PC-9 (cell line): Measurements from ENCODE around the gene CNIH3.
"Not testable (repeated sequence)": the region's sequence is repeated elsewhere in the genome, so short reads cannot be mapped to it uniquely, and the experiment has no call there.

Source experiments
- EZH2 ChIP-seq: fragments of 200-600 bp; sonication (generic); IDR thresholded peaks from 2 replicates; pipeline ENCODE4 v1.8.0; 2017; ENCODE audit warnings: antibody characterized with exemption, low read depth
- TF ChIP-seq, protein P1 (sequence below): fragments of 200-600 bp; sonication (generic); conservative IDR thresholded peaks from 2 replicates; pipeline ENCODE4 v1.6.1; 2017; ENCODE audit warnings: mixed run types, antibody characterized with exemption, mild to moderate bottlenecking, moderate library complexity

GRCh38 chr1:224566492-224566891, 49.6 kb upstream of the CNIH3 start:
- TF ChIP-seq, protein P1, sequence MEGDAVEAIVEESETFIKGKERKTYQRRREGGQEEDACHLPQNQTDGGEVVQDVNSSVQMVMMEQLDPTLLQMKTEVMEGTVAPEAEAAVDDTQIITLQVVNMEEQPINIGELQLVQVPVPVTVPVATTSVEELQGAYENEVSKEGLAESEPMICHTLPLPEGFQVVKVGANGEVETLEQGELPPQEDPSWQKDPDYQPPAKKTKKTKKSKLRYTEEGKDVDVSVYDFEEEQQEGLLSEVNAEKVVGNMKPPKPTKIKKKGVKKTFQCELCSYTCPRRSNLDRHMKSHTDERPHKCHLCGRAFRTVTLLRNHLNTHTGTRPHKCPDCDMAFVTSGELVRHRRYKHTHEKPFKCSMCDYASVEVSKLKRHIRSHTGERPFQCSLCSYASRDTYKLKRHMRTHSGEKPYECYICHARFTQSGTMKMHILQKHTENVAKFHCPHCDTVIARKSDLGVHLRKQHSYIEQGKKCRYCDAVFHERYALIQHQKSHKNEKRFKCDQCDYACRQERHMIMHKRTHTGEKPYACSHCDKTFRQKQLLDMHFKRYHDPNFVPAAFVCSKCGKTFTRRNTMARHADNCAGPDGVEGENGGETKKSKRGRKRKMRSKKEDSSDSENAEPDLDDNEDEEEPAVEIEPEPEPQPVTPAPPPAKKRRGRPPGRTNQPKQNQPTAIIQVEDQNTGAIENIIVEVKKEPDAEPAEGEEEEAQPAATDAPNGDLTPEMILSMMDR, result not testable (repeated sequence)
- TF ChIP-seq EZH2, result not testable (repeated sequence)
